Measurements from ENCODE around the gene SNX19. TPM values are rescaled to one million over a fixed set of nuclear protein-coding genes. Genes with fewer than 3 reads are reported as not detected.

SNX19 gene
- total and polyA plus RNA-seq, 2 experiments from 2014 or later = 5.2 to 30.0 TPM

GRCh38 chr11:130908770-130909625, 7.3 kb downstream of the SNX19 start:
- Mint-ChIP-seq H3K4me3 (no peak overlapping the region), H3K36me3 (ENCODE audit: low read depth) (peaks cover 32% of the 10 kb centered on the region), H3K9me3 (no peaks in the 10 kb centered on the region), H3K4me1 (peaks cover 3% of the 10 kb centered on the region; the same call in 1 of the 3 replicates), H3K27me3 (ENCODE audit: insufficient read depth, low read depth, poor library complexity) (peaks cover 2% of the 10 kb centered on the region), H3K27ac (no peak overlapping the region)
- Histone ChIP-seq H3K27me3 (ENCODE audit: insufficient read depth) (no peaks in the 10 kb centered on the region), H3K9me2 (ENCODE audit: insufficient read depth) (no peaks in the 10 kb centered on the region), H3K27ac (ENCODE audit: low read depth) (no peak overlapping the region), H3K4me2 (no peak overlapping the region), H3K4me1 (ENCODE audit: insufficient read depth) (no peaks in the 10 kb centered on the region), H3K36me3 (ENCODE audit: insufficient read depth) (no peaks in the 10 kb centered on the region; the same call in 1 of the 2 replicates), H3K79me2 (replicated peaks; ENCODE audit: insufficient read depth) (no peaks in the 10 kb centered on the region), H3F3A (replicated peaks; ENCODE audit: low read depth) (no peaks in the 10 kb centered on the region), H3K4me3 (no peak overlapping the region), H4K20me1 (replicated peaks; ENCODE audit: insufficient read depth) (peaks cover 10% of the 10 kb centered on the region; the same call in 1 of the 2 replicates), H2AFZ (no peak overlapping the region)
- ATAC-seq = no peak
- DNase-seq (ENCODE audit: low spot score) = no peak
- no peak for TF ChIP-seq JUNB (IDR thresholded peaks at IDR 0.05; ENCODE audit: unreplicated experiment)
- no peak for TF ChIP-seq EZH2 (IDR thresholded peaks at IDR 0.05; ENCODE audit: low read depth, unreplicated experiment)
- no peak for TF ChIP-seq EZH2phosphoT487 (IDR thresholded peaks at IDR 0.05; ENCODE audit: unreplicated experiment)
- TF ChIP-seq STAT1 (IDR thresholded peaks at IDR 0.05; ENCODE audit: unreplicated experiment) = no peak
- TF ChIP-seq NANOG (IDR thresholded peaks at IDR 0.05; ENCODE audit: borderline replicate concordance) = no peak
- no peak for TF ChIP-seq ZNF331 (CRISPR knock-in tag; IDR thresholded peaks at IDR 0.05; ENCODE audit: low read depth)
- TF ChIP-seq CREB1 (CRISPR knock-in tag; IDR thresholded peaks at IDR 0.05; ENCODE audit: low read depth) = no peak
- TF ChIP-seq ZNF462 (CRISPR knock-in tag; IDR thresholded peaks at IDR 0.05) = no peak
- TF ChIP-seq ZNF114 (CRISPR knock-in tag; IDR thresholded peaks at IDR 0.05) = no peak
- no peak for TF ChIP-seq POLR2AphosphoS5 (IDR thresholded peaks at IDR 0.05; ENCODE audit: low read depth)
- TF ChIP-seq REST (IDR thresholded peaks at IDR 0.05; ENCODE audit: unreplicated experiment) = no peak
- TF ChIP-seq ETS1 (IDR thresholded peaks at IDR 0.05) = no peak
- no peak for TF ChIP-seq CTCF (conservative IDR thresholded peaks at IDR 0.05; ENCODE audit: low read depth in 2 of 2)

All from GM23338 (cell line).